GM21717 (cell line): ENCODE data around the gene OBSCN.

Source experiments
- ATAC-seq: cut with Tn5 transposase; IDR thresholded peaks from one replicate; pipeline ENCODE4 v1.9.1; 2021; ENCODE audit warnings: mild to moderate bottlenecking, moderate library complexity; ENCODE audit not compliant: unreplicated experiment

OBSCN gene

GRCh38 chr1:228350831-228351781, 143.3 kb downstream of the OBSCN start:
- ATAC-seq: no peak

- no peak for ATAC-seq
Measured at GRCh38 chr1:228351850-228352249, 144.0 kb downstream of the OBSCN start.

GRCh38 chr1:228352677-228353481, 145.0 kb downstream of the OBSCN start:
- no peak for ATAC-seq

- no peak for ATAC-seq
Measured at GRCh38 chr1:228353601-228354371, 145.9 kb downstream of the OBSCN start.

- no peak for ATAC-seq
Measured at GRCh38 chr1:228354390-228355320, 146.8 kb downstream of the OBSCN start.

- no peak for ATAC-seq
Measured at GRCh38 chr1:228356897-228357680, 149.2 kb downstream of the OBSCN start.

GRCh38 chr1:228358039-228358763, 150.4 kb downstream of the OBSCN start:
- ATAC-seq: no peak

GRCh38 chr1:228358764-228359612, 151.1 kb downstream of the OBSCN start:
- no peak for ATAC-seq

GRCh38 chr1:228359613-228360532, 152.0 kb downstream of the OBSCN start:
- no peak for ATAC-seq

GRCh38 chr1:228360533-228361313, 152.9 kb downstream of the OBSCN start:
- no peak for ATAC-seq

- ATAC-seq: no peak
Measured at GRCh38 chr1:228361314-228362140, 153.7 kb downstream of the OBSCN start.

- ATAC-seq: no peak
Measured at GRCh38 chr1:228362141-228362883, 154.5 kb downstream of the OBSCN start.

GRCh38 chr1:228362884-228363450, 155.1 kb downstream of the OBSCN start:
- no peak for ATAC-seq

- no peak for ATAC-seq
Measured at GRCh38 chr1:228363686-228364067, 155.8 kb downstream of the OBSCN start.
